Measurements from ENCODE around the gene NOS1AP.

DNA sequence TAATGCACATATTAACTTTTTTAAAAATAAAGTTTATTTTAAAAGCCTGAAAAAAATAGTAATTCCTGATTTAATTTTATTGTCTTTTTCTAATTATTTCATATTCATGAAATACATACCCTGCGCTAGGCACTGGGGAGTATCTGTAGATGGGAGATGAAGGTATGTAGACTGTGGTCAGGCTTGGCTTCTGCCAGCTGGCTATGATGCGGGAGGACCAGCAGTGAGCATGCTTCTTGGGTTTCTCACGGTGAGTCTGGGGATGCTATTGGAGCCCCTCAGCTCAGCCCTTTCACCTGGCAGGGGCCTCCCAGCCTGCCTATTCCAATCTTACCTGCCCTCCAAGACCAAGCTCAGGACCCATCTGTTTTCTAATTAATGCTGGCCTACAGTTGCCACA lies 138.4 kb downstream of the NOS1AP start:
- TF ChIP-seq POLR2A (IDR thresholded peaks at IDR 0.05): no peak
- TF ChIP-seq, protein P1, sequence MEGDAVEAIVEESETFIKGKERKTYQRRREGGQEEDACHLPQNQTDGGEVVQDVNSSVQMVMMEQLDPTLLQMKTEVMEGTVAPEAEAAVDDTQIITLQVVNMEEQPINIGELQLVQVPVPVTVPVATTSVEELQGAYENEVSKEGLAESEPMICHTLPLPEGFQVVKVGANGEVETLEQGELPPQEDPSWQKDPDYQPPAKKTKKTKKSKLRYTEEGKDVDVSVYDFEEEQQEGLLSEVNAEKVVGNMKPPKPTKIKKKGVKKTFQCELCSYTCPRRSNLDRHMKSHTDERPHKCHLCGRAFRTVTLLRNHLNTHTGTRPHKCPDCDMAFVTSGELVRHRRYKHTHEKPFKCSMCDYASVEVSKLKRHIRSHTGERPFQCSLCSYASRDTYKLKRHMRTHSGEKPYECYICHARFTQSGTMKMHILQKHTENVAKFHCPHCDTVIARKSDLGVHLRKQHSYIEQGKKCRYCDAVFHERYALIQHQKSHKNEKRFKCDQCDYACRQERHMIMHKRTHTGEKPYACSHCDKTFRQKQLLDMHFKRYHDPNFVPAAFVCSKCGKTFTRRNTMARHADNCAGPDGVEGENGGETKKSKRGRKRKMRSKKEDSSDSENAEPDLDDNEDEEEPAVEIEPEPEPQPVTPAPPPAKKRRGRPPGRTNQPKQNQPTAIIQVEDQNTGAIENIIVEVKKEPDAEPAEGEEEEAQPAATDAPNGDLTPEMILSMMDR (IDR thresholded peaks at IDR 0.05): no peak

Data from body of pancreas (tissue), 4 donors.